ENCODE data around the gene RBM24.

DNA sequence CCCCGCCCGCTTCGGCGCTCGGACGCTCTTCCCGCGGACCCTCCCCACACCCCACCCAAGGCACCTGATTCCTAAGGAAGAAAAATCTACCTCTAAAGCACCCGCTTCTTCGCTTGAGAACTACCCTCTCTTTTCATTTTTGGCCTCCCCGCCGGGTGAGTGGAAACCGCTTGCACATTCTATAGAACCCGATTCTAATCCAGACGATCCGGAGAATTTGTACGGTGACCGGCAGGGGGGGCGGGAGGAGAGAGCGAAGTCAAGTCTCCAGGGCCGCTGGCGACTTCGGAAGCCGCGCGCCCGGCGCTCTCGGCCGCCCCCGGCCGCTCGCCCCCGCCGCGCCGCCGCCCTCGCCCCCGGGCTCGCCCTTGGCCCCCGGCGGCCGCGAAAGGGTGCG is at the start of gene RBM24:
- TF ChIP-seq, protein P1, sequence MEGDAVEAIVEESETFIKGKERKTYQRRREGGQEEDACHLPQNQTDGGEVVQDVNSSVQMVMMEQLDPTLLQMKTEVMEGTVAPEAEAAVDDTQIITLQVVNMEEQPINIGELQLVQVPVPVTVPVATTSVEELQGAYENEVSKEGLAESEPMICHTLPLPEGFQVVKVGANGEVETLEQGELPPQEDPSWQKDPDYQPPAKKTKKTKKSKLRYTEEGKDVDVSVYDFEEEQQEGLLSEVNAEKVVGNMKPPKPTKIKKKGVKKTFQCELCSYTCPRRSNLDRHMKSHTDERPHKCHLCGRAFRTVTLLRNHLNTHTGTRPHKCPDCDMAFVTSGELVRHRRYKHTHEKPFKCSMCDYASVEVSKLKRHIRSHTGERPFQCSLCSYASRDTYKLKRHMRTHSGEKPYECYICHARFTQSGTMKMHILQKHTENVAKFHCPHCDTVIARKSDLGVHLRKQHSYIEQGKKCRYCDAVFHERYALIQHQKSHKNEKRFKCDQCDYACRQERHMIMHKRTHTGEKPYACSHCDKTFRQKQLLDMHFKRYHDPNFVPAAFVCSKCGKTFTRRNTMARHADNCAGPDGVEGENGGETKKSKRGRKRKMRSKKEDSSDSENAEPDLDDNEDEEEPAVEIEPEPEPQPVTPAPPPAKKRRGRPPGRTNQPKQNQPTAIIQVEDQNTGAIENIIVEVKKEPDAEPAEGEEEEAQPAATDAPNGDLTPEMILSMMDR (IDR thresholded peaks at IDR 0.05): no peak
- TF ChIP-seq EZH2 (IDR thresholded peaks at IDR 0.05; ENCODE audit: borderline replicate concordance, insufficient read depth, low read depth, low read length, poor library complexity, severe bottlenecking): no peak

Measured in B cell (primary cell).